Stimulated activated CD8-positive, alpha-beta memory T cell treated with anti-CD3 and anti-CD28 coated beads, Interleukin-12 subunit alpha, Interleukin-12 subunit beta, amount 100 ng/mL, for 24 hours (primary cell): ENCODE data around the gene PERCC1.
"Not testable (repeated sequence)": the region's sequence is repeated elsewhere in the genome, so short reads cannot be mapped to it uniquely, and the experiment has no call there.

Experiments used
- DNase-seq: peaks from one replicate; pipeline ENCODE4 v3.0.0-alpha.2; 2020; ENCODE audit errors: extremely low read depth

PERCC1 gene

GRCh38 chr16:1469141-1469540, 38.3 kb downstream of the PERCC1 start:
- not testable (repeated sequence) for DNase-seq

- no peak for DNase-seq
Observed at GRCh38 chr16:1469693-1470201, 38.9 kb downstream of the PERCC1 start.

GRCh38 chr16:1470481-1471251, 39.8 kb downstream of the PERCC1 start:
- no peak for DNase-seq

GRCh38 chr16:1471569-1472194, 40.8 kb downstream of the PERCC1 start:
- no peak for DNase-seq

GRCh38 chr16:1472974-1473373, 42.1 kb downstream of the PERCC1 start:
- no peak for DNase-seq

- no peak for DNase-seq
Observed at GRCh38 chr16:1474082-1474795, 43.4 kb downstream of the PERCC1 start.

- peak; percentile 66 for DNase-seq
Observed at GRCh38 chr16:1474796-1475551, 44.1 kb downstream of the PERCC1 start, which contains the start of gene CLCN7. Gene CLCN7, minus strand, starts transcription at chr16:1475028. Its CDS starts 54 bp downstream, at chr16:1474974.

GRCh38 chr16:1475552-1476114, 44.8 kb downstream of the PERCC1 start:
- no peak for DNase-seq

GRCh38 chr16:1477033-1477432, 46.2 kb downstream of the PERCC1 start:
- no peak for DNase-seq

GRCh38 chr16:1478937-1479336, 48.1 kb downstream of the PERCC1 start:
- DNase-seq: not testable (repeated sequence)

- no peak for DNase-seq
Observed at GRCh38 chr16:1481906-1482835, 51.3 kb downstream of the PERCC1 start.
